Left lung (tissue), 10 donors: ENCODE measurements around the gene KMT2C. TPM values are rescaled to one million over a fixed set of nuclear protein-coding genes. Genes with fewer than 3 reads are reported as not detected.

Source experiments
- ATAC-seq: fragments of 200-7000 bp; cut with Tn5 transposase; one replicate; pipeline ENCODE4 v1.9.1; 2020; ENCODE audit warnings: moderate library complexity
- DNase-seq, 4 donors: peaks; one replicate each; pipeline ENCODE4 v3.0.0-alpha.2; 2013 to 2020
- H3K27ac ChIP-seq, 2 donors: fragments of 200-600 bp; sonication (generic) in 1 of 2; one replicate each; pipeline versions ENCODE4 v1.5.0 to v1.8.0; 2020 to 2021
- H3K27me3 ChIP-seq, 2 donors: fragments of 200-600 bp; sonication (generic) in 1 of 2; one replicate each; pipeline versions ENCODE4 v1.5.0 to v1.8.0; 2020 to 2021
- H3K36me3 ChIP-seq, 2 donors: fragments of 200-600 bp; sonication (generic) in 1 of 2; one replicate each; pipeline versions ENCODE4 v1.5.0 to v1.8.0; 2020 to 2021
- H3K4me1 ChIP-seq, 2 donors: fragments of 200-600 bp; one replicate each; pipeline ENCODE4 v1.8.0; 2021
- H3K4me3 ChIP-seq, 2 donors: fragments of 200-600 bp; sonication (generic) in 1 of 2; one replicate each; pipeline versions ENCODE4 v1.5.0 to v1.8.0; 2020 to 2021; ENCODE audit warnings: mild to moderate bottlenecking in 1 of 2
- H3K9me3 ChIP-seq, 2 donors: fragments of 200-600 bp; sonication (generic) in 1 of 2; one replicate each; pipeline versions ENCODE4 v1.5.0 to v1.8.0; 2020 to 2021
- CTCF ChIP-seq, 2 donors: fragments of 200-600 bp; sonication (generic) in 1 of 2; IDR thresholded peaks; one replicate each; pipeline versions ENCODE4 v1.5.0 to v1.8.0; 2021; ENCODE audit warnings: antibody characterized with exemption in 2 of 2
- intact Hi-C, 2 donors: fragments of 100-400 bp; cut with DNase I; formaldehyde crosslinking; loops; one replicate each; pipeline versions ENCODE4 v1.11.2 to v1.14.2; 2022
- polyA plus RNA-seq, 6 donors: library from polyadenylated mRNA; unstranded; fragments of 120-200 nt; gene quantifications; one replicate each; pipeline ENCODE4 v1.2.1, GENCODE V29; 2013; ENCODE audit not compliant: insufficient read length in 6 of 6
- total RNA-seq, 2 donors: library from RNA; stranded (reverse); fragmentation: NEBNext Ultra II Directional; extraction: Animal tissue kit (Norgen Biotek cat#: 25700); gene quantifications; one replicate each; pipeline ENCODE4 v1.2.1, GENCODE V29; 2021
- donor health status: DM: no; HTN: yes; CAD: no.
- donor health status: DM: no; HTN: no; CAD: no.

The KMT2C gene
- total and polyA plus RNA-seq, 8 donors, result 36.4 to 91.4 (median 42.1) TPM

GRCh38 chr7:152108359-152108758 is 327.4 kb downstream of the KMT2C start:
- intact Hi-C loops, result no loop called here
- Histone ChIP-seq H3K27ac (no peak overlapping the region), H3K4me3 (no peak overlapping the region), H3K4me1 (no peaks in the 10 kb centered on the region), H3K9me3 (no peaks in the 10 kb centered on the region), H3K27me3 (no peaks in the 10 kb centered on the region), H3K36me3 (peaks cover 4 to 63% of the 10 kb centered on the region in 2 donors)
- DNase-seq (no peak), ATAC-seq (no peak)
- TF ChIP-seq CTCF (IDR thresholded peaks at IDR 0.05), result no peak

GRCh38 chr7:152107945-152108344 is 327.9 kb downstream of the KMT2C start:
- Histone ChIP-seq H3K36me3 (peaks cover under 1 to 64% of the 10 kb centered on the region in 2 donors), H3K4me3 (no peak overlapping the region), H3K4me1 (no peaks in the 10 kb centered on the region), H3K27ac (no peak overlapping the region), H3K27me3 (no peaks in the 10 kb centered on the region), H3K9me3 (no peaks in the 10 kb centered on the region)
- DNase-seq, result no peak
- intact Hi-C loops, result no loop called here
- TF ChIP-seq CTCF (IDR thresholded peaks at IDR 0.05), result no peak
- ATAC-seq, result no peak

- Histone ChIP-seq H3K36me3 (peaks cover 0 to 69% of the 10 kb centered on the region in 2 donors), H3K9me3 (no peaks in the 10 kb centered on the region), H3K4me1 (no peaks in the 10 kb centered on the region), H3K27me3 (no peaks in the 10 kb centered on the region), H3K4me3 (no peak overlapping the region), H3K27ac (no peak overlapping the region)
- DNase-seq, result no peak
- intact Hi-C loops, result no loop called here
- TF ChIP-seq CTCF (IDR thresholded peaks at IDR 0.05), result no peak
- no peak for ATAC-seq
Observed at GRCh38 chr7:152106990-152107389, 328.8 kb downstream of the KMT2C start.

GRCh38 chr7:152105205-152105604 is 330.6 kb downstream of the KMT2C start:
- no peaks in the 10 kb centered on the region for H3K27me3 ChIP-seq
- no peaks in the 10 kb centered on the region for H3K4me1 ChIP-seq
- intact Hi-C loops, result no loop called here
- TF ChIP-seq CTCF (IDR thresholded peaks at IDR 0.05), result no peak
- ATAC-seq (no peak), DNase-seq (no peak)
- H3K27ac ChIP-seq, result no peak overlapping the region
- H3K9me3 ChIP-seq, result no peaks in the 10 kb centered on the region
- H3K4me3 ChIP-seq, result no peak overlapping the region
- peaks cover 0 to 57% of the 10 kb centered on the region in 2 donors for H3K36me3 ChIP-seq

GRCh38 chr7:152103691-152104090 is 332.1 kb downstream of the KMT2C start:
- Histone ChIP-seq H3K4me3 (no peak overlapping the region), H3K36me3 (peaks cover 0 to 49% of the 10 kb centered on the region in 2 donors), H3K4me1 (no peaks in the 10 kb centered on the region), H3K27ac (no peak overlapping the region), H3K27me3 (no peaks in the 10 kb centered on the region), H3K9me3 (no peaks in the 10 kb centered on the region)
- DNase-seq (no peak), ATAC-seq (no peak)
- intact Hi-C loops, result no loop called here
- no peak for TF ChIP-seq CTCF (IDR thresholded peaks at IDR 0.05)
